Sciatic nerve (tissue), 2 donors: ENCODE results near the gene PDZD7. TPM values are rescaled to one million over a fixed set of nuclear protein-coding genes. Genes with fewer than 3 reads are reported as not detected.
"Not testable (repeated sequence)": the region's sequence is repeated elsewhere in the genome, so short reads cannot be mapped to it uniquely, and the experiment has no call there.

ENCODE experiments used
- ATAC-seq: fragments of 200-7000 bp; cut with Tn5 transposase; one replicate; pipeline ENCODE4 v1.9.1; 2020; ENCODE audit warnings: mild to moderate bottlenecking, moderate library complexity
- DNase-seq: peaks from one replicate; pipeline ENCODE4 v3.0.0-alpha.2; 2020; ENCODE audit warnings: low spot score
- intact Hi-C: fragments of 100-400 bp; cut with DNase I; formaldehyde crosslinking; loops from one replicate; pipeline ENCODE4 v1.14.2; 2022
- total RNA-seq: library from RNA; stranded (reverse); fragmentation: NEBNext Ultra II Directional; extraction: Animal tissue kit (Norgen Biotek cat#: 25700); gene quantifications from one replicate; pipeline ENCODE4 v1.2.1, GENCODE V29; 2021
- donor health status: DM: no; HTN: no; CAD: no.
- donor health status: DM: no; HTN: no; CAD: no.

PDZD7 gene
- total RNA-seq, 1 donor from 2014 or later: 3.8 TPM

DNA sequence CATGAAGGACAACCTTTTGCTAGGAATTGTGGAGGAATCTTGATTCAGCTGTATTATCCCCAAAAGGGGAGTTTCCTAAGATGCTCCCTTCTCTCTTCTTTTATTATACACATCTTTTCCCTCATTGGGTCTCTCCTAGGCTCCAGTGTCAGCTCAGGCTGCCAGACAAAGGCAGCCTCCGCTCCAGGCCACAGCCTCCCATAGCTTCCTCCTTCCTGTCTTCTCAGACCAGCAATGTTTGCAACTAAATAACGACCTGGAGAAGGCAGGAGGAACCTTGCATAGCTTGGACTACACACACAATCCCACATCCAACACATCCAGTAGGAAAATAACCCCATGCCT, 12.4 kb upstream of the PDZD7 start:
- DNase-seq (no peak), ATAC-seq (no peak)
- intact Hi-C loops: no loop called here

- DNase-seq: peak; percentile 98
- ATAC-seq: peak; percentile 95
- intact Hi-C loops: no loop called here
Measured at GRCh38 chr10:101042667-101043362, 11.9 kb upstream of the PDZD7 start.

DNA sequence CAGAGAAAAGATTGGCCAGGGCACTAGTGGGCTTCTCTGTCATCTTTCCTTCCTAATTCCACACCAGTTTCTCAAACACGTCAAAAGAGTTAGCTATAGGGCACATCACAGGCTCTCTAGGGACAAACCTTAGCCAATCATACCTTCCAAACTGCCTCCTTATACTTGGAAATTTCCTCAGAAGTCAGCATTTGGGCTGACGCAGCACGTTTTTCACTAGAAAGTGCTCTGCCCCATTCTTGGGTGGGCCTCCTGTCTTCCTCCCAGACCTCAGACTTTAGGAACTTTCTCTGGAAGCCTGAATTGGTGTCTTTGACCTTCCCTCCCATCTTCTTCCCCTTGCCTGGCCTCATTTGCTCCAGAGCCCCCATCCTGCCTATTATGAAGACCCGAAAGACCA, 11.2 kb upstream of the PDZD7 start:
- no peak for ATAC-seq
- DNase-seq: no peak
- intact Hi-C loops: no loop called here

GRCh38 chr10:101041252-101041761, 10.4 kb upstream of the PDZD7 start:
- peak; percentile 85 for ATAC-seq

GRCh38 chr10:101040851-101041250, 9.9 kb upstream of the PDZD7 start:
- ATAC-seq: no peak
- DNase-seq: no peak
- intact Hi-C loops: no loop called here

More at GRCh38 chr10:101041252-101041761, 10.4 kb upstream of the PDZD7 start:
- intact Hi-C loops: no loop called here
- DNase-seq: peak; percentile 88

DNA sequence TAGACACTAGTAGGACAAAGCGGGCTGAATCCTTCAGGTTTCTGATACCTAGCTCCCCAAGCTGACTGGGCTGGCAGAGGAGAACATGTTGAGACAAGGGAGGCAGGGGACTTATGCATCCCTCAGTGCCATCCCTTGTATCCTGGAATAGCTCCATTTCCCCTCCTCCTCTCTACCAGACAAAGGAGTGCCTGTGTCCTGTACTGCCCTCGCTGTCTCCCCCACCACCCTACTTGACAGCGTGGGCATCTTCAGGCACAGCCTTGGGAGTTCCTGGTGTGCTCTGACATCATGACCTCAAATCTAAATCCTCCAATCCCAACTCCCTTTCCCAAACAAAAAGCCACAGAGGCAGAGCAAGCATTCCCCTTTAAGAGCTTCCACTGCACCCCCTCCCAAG, 9.1 kb upstream of the PDZD7 start:
- DNase-seq: no peak
- ATAC-seq: no peak
- intact Hi-C loops: no loop called here

- intact Hi-C loops: no loop called here
- no peak for DNase-seq
- ATAC-seq: no peak
Measured at GRCh38 chr10:101038484-101038883, 7.6 kb upstream of the PDZD7 start.

- no peak for ATAC-seq
- DNase-seq: no peak
- intact Hi-C loops: no loop called here
Measured at GRCh38 chr10:101036726-101037125, 5.8 kb upstream of the PDZD7 start.

DNA sequence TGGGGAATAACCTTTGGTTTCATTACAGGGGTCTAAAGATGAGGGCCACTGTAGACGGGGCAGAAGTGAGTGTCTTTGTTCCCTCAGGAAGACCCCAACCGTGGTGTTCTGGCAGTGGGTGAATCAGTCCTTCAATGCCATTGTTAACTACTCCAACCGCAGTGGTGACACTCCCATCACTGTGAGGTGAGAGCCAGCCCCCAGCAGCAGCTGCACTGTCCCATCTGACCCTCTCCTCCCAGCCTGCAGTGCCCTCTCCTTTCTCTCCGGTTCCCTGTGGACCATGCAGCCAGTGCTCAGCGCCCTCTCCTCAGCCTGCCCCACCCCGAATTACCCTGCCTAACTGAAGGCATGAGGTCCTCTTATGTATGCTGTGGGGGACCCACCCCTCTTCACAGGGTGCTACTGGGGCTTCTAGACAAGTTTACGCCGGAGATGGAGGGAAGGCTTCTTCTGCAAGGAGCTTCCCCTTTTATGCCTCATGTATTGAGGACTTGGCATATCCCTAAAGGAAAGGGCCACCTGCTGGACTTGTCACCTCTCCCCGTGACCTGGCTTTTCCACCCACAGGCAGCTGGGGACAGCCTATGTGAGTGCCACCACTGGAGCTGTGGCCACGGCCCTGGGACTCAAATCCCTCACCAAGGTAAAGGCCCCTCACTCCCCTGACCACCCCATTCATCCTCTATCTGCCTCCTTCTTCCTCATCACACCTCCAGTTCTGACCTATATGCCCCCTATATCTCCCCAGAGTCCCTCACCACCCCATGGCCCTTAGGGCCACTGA, 5.2 kb upstream of the PDZD7 start:
- intact Hi-C loops: no loop called here
- DNase-seq: no peak

DNA sequence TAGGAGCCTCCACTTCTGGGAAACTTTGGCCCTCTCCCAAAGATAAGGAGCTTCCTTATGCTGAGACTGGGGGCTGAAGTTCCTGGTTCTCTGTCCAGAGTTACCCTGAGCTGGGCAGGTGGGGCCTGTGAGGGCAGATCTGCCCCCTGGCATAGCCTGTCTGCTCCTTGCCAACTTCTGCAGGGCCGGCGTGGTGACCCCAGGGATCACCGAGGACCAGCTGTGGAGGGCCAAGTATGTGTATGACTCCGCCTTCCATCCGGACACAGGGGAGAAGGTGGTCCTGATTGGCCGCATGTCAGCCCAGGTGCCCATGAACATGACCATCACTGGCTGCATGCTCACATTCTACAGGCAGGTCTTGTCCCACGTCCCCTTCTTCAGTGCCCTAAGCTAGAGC, 4.4 kb upstream of the PDZD7 start:
- ATAC-seq (no peak), DNase-seq (no peak)
- intact Hi-C loops: no loop called here

More for the DNA sequence above, 5.2 kb upstream of the PDZD7 start:
- ATAC-seq: no peak

- intact Hi-C loops, ATAC-seq, DNase-seq: not testable (repeated sequence)
Measured at GRCh38 chr10:101034404-101034803, 3.5 kb upstream of the PDZD7 start.

DNA sequence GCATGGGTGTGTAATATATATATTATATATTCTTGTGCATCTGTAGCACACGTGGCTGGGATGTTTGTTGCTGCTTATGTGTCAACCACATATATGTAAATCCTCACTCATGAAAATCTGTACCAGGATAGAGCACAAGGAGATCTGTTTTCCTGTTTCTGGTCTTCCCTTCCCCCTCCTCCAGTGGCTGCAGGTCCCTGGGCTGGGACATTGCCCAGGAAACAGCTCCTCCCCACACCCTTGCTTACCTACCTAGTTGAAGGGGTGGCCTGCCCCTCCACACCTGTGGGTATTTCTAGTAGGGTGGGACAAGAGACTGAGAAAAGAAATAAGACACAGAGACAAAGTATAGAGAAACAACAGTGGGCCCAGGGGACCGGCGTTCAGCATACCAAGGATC, 2.3 kb upstream of the PDZD7 start:
- DNase-seq (no peak), ATAC-seq (no peak)
- intact Hi-C loops: no loop called here

DNA sequence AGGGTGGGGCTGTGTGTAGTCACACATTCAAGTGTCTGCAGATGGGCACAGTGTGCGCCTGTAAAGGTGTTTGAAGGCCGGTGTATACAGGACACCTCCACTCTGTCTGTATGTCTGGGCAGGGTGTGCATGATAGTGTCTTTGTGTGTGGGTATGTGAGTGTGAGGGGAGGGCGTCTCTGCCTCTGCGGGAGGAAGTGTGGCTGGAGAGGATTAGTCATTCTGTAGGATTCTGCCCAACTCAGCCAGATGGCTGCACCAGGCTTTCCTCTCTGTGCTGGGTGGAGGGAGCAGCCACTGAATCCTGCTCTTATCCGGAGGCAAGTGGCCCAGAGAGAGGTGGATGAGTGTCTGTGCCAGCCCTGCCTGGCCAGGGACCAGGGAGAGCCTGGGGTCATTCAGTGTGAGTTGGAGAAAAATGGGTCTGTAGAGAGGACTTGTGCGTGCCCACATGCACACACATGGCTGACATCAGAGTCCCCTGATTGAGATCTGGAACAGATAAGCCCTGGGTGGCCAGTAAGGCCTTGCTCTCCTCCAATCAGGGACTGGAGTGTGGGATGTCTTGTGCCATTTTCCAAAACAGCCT, 1.8 kb upstream of the PDZD7 start:
- DNase-seq (no peak), ATAC-seq (peak; percentile 27)
- intact Hi-C loops: no loop called here

DNA sequence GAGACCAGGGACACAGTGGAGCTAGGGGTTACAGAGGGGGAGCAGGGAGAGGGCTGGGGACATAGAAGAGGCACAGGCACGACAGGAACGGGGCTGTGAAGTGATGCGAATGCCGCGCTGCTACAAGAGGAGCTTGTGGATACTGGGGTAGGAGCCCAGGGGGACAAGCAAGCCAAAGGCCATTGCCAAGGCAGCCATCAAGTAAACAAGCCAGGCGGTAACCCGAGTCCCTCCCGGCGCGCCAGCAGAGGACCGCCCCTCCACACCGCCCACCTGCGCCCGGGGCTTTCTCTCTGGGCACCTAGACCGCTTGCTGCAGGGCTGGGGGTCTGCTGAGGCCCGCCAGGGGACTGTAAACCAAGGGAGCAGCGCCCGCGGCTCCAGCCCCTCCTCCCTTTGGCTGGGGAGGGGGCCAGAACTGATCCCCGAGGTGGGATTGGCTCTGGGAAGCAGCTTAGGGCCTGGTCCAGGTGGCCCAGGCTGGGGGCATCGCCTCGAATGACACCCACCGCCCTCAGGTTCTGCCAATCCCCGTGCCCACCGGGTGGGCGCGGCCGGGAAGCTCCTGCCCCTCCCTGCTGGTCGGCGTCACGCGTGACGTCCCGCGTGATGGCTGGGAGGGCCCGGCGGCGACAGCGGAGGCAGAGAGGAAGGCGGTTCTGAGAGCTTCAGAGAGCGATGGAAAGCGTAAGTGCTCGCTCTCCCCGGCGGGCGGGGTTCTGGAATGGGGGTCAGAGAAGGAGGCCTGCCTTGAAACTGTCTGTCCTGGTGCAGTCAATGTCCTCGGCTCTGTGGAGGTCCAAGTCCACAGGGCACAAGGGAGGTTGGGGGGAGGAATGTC, 1.1 kb upstream of the PDZD7 start:
- ATAC-seq: peak; percentile 86
- intact Hi-C loops: no loop called here
- DNase-seq: peak; percentile 91

DNA sequence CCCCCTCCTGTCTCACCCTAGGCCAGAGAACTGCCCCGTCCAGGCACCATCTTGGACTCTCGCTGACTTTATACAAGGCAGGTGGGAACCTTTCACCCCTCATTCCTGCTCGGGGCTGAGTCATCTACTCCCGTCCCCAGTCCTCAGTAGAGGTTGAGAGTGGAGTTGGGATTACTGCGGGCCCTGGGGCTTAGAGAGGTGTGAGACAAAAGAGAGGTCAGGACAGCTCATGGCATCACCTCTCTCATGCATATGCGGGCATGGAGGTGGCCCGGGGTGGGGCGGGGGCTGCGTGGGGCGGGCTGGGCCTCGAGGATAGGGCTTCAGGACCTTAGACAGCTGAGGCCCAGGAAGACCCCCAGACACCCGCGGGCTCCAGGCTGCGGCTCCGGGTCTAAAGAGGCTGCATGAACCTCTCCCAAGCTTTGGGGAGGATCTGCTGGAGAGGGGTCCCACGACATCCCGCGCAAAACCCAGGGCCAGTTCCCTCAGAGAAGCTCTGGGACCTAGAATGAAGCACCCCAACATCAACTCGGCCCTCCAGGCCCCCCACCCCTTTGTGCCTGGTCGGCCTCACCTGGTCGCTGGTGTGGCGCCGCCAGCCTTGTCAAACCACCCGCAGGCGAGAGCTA, 317 bp downstream of the PDZD7 start:
- no peak for DNase-seq
- no peak for ATAC-seq
- intact Hi-C loops: no loop called here

GRCh38 chr10:101029520-101030295, 1.2 kb downstream of the PDZD7 start:
- DNase-seq: no peak
- ATAC-seq: no peak
- intact Hi-C loops: no loop called here

- DNase-seq (no peak), ATAC-seq (no peak)
- intact Hi-C loops: no loop called here
Measured at GRCh38 chr10:101028446-101029337, 2.2 kb downstream of the PDZD7 start.
